ENCODE measurements around the gene OR52B2. TPM values are rescaled to one million over a fixed set of nuclear protein-coding genes. Genes with fewer than 3 reads are reported as not detected.
A peak's percentile ranks its signal among the peaks of the same experiment; 100 is the strongest.

OR52B2 gene
- total RNA-seq = not detected

DNA sequence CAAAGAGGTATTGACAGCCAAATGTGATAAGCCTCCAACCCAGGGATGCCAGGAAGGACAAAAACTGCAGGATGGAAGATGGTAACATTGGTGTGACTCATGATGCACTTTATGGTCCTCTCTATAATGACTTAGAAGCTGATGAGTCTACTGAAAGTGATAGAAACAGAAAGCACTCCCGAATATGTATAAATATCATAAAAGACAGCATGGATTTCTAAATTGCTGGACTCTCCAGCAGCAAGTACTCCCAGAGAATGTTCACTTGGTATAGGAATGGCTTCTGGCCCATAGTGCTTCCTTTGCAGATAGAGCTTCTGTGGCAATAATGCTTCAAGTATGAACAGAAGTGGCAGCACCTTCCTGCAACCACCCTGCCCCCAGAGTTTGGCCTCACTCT, at the start of gene OR52B2:
Gene OR52B2, minus strand, starts transcription at position 101 of the 400 bp plus-strand sequence. Its CDS starts 0 bp downstream, at position 101.
- Mint-ChIP-seq H3K27ac (no peak within 1 kb of the TSS), H3K36me3 (no peaks in the 10 kb centered on the region), H3K9me3 (peaks cover 0 to 4% of the 10 kb centered on the region in 2 donors)
- DNase-seq (ENCODE audit: low spot score in 2 of 2) = no peak
- ATAC-seq = no peak

DNA sequence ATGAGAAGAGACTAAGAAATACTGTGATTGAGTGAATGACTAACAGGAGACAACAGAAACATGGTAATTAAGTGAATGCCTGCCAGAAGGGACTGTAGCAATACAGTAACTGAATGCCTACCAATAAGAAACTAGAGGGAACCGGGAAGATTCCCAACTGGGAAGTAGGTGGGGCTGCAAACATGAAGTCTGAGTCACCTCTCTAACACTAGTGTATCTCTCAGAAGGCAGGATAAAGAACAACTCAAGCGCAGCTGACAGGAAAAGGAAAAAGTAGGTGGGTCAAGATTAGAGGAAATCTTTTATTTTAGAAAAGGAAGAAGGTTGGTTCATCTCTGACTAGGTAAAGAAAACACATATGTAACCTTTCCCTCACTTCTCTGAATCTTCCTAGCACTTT, 49.2 kb upstream of the OR52B2 start:
- no peaks in the 10 kb centered on the region for H3K9me3 Mint-ChIP-seq
- H3K27ac Mint-ChIP-seq = no peak overlapping the region
- DNase-seq (ENCODE audit: low spot score in 2 of 2) = no peak
- peaks cover 0 to 8% of the 10 kb centered on the region in 2 donors for H3K36me3 Mint-ChIP-seq
- ATAC-seq = no peak

DNA sequence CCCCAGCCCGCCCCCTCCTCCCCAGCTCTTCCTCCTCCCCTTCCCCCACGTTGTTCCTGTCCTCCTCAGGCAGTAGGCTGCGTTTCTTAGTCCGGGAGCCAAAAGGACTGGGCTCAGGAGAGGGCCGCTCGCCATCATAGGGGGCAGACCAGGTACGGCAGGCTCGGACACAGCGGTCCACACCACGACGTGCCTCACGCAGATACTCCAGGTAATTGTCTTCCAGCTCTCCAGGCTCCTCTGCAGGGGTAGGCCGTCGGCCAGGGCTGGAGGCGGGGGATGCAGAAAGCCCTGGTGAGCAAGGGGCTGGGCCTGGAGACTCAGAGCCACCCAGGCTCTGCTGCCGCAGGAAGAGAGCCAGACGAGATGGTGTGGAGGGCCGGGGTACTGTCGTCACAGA, 47.6 kb upstream of the OR52B2 start:
- ATAC-seq (no peak), DNase-seq (ENCODE audit: low spot score in 2 of 2) (no peak)
- H3K9me3 Mint-ChIP-seq = no peaks in the 10 kb centered on the region
- H3K27ac Mint-ChIP-seq = no peak overlapping the region
- peaks cover 0 to 8% of the 10 kb centered on the region in 2 donors for H3K36me3 Mint-ChIP-seq

DNA sequence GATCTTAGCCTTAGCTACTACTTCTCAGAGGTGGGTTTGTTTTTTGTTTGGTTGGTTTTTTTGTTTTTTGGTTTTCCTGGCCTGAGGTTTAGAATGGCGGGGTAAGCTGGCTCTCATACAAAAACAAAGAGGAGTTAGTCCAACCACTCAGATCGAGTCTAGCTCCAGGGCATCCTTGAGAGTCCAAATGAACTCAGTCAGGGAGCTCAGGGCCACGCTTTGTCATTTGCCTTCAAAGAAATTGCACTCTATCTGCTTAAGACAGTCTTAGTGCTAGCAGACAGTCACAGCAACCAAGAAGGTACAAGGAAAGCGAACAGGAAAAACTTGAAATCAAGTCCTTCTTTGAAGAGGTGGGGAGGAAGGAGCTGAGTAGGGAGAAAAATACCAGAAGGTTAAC, 46.4 kb upstream of the OR52B2 start:
- DNase-seq (ENCODE audit: low spot score in 2 of 2) (no peak), ATAC-seq (no peak)
- Mint-ChIP-seq H3K27ac (no peak overlapping the region), H3K9me3 (no peaks in the 10 kb centered on the region), H3K36me3 (peaks cover 0 to under 1% of the 10 kb centered on the region in 2 donors)

DNA sequence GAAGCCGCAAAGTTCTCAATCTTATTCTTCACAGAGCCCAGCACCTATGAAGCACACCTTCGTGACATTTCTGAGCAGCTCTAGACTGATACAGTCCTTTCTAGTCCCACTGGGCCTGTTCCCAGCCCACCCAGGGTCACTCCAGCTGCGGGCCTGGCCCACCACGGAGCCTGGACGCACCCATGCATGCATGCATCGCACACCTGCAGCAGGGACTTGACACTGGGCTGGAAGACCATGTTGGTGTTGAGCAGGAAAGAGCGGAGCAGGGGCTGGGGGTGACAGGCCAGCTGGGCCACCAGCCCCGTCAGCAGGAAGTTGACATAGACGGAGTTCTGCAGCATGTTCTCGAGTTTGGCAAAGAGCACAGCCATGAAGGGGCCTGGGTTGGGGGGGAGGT, 44.4 kb upstream of the OR52B2 start:
- no peak for DNase-seq (ENCODE audit: low spot score in 2 of 2)
- Mint-ChIP-seq H3K9me3 (no peaks in the 10 kb centered on the region), H3K36me3 (no peaks in the 10 kb centered on the region), H3K27ac (no peak overlapping the region)
- no peak for ATAC-seq

DNA sequence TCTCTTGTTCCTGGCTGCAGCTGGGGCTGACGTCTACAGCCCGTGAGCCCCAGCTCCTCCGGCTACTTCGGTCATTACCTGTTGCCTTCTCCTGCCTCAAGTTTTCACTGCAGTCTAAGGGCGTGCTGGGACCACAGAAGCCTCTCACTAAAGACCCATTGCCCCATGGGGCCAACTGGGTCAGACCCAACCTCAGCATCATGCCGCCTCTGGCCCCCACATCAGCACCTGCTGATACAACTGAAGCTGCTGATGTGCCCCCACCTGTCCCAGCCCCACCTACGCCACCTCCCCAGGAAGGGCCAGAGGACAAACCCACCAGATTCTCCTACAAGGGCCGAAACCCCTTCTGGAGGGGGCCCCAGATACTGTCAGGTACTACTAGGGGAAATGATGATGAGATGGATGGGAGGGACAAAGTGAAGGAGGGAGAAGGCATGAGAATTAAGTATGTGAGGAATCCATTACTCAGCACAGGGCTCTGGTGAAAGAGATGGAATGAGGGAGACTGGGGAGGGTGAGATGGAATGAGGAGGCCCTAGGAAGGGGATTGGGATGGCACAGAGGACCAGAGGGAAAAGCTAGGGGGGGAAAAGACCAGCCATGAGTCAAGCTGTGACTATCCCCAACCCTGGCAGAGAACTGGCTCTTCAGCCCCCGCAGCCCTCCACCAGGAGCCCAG, 40.3 kb upstream of the OR52B2 start:
- Mint-ChIP-seq H3K9me3 (no peaks in the 10 kb centered on the region), H3K27ac (no peak overlapping the region), H3K36me3 (peaks cover 0 to 3% of the 10 kb centered on the region in 2 donors)
- DNase-seq (ENCODE audit: low spot score in 2 of 2) (no peak), ATAC-seq (no peak)

DNA sequence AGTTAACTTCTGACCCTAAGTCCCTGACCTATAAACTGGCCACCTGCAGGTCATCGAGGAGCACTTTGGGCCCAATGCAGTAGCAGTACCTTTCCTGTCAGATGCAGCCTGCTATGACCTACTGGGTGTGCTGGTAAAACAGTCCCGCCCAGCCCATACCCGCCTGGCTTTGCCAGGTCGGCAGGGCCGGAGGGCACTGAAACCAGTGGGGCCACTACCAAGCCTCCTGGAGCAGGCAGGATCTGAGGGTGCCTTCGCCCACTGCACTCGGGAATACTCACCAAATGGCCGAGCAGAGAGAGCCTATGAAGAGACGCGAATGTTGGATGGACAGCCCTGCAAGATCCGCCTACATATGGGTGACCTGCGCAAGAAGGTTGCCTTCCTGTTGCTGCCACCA, 39.7 kb upstream of the OR52B2 start:
- H3K27ac Mint-ChIP-seq = no peak overlapping the region
- DNase-seq (ENCODE audit: low spot score in 2 of 2) (no peak), ATAC-seq (no peak)
- H3K9me3 Mint-ChIP-seq = no peaks in the 10 kb centered on the region
- H3K36me3 Mint-ChIP-seq = peaks cover 0 to 5% of the 10 kb centered on the region in 2 donors

DNA sequence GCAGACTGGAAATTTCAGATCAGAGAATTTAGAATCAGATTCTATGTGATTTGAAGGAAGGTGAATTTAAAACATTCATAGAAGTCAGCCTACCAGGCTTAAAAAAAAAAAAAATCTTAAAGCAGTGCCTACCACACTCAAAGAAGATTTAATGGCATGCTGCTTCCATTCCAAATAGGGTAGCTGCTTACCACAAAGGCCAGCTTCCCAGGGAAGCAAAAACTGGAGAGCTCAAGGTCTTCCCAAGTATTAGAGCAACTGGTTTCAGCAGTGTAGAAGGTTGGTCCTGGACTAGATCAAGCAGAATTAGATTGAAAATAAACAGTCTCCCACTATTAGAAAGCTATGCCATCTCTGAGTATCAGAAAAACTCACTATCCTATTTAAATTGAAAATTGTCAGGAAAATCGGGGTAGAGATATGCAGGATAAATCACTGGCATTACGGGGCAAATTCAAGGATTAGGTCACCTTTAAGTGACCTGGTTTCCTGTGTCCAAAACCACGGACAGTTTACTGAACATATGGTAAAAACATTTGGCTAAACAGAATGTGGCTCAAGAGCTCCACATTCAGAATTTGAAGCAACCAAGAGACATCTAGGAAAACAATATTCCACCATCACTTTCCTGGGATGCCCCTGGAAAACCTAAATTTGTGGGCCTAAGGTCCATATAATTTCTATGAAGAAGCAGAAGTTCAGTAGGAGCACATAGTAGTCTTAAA, 36.5 kb upstream of the OR52B2 start:
- no peak overlapping the region for H3K27ac Mint-ChIP-seq
- no peaks in the 10 kb centered on the region for H3K9me3 Mint-ChIP-seq
- ATAC-seq = no peak
- no peak for DNase-seq (ENCODE audit: low spot score in 2 of 2)
- peaks cover 0 to 5% of the 10 kb centered on the region in 2 donors for H3K36me3 Mint-ChIP-seq

DNA sequence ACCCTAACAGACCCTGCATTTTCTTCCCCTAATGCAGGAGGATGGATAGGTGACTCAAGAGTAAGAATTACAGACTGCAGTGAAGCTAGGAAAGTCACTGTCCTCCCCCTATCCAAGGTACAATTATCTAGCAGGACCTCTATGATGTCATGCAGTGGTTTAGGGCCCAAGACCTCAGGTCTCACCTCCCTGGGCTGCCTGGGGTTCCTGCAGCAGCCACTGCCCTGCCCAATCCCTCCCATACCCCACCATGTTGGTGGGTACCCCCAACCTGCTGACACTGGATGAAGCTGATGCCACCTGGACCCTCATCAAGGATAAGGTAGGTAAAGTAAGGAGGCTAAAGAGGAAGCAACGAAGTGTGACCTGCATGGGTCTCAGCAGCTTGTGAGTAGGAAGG, 35.2 kb upstream of the OR52B2 start, which contains the start of gene C11orf42:
Gene C11orf42, plus strand, starts transcription at position 192 of the 400 bp plus-strand sequence. Its CDS starts 59 bp downstream, at position 251.
- H3K36me3 Mint-ChIP-seq = peaks cover 0 to 5% of the 10 kb centered on the region in 2 donors
- no peak for ATAC-seq
- no peaks in the 10 kb centered on the region for H3K9me3 Mint-ChIP-seq
- peak within 1 kb of the TSS in 1 of 2 donors; percentile 8 for H3K27ac Mint-ChIP-seq
- DNase-seq (ENCODE audit: low spot score in 2 of 2) = no peak

DNA sequence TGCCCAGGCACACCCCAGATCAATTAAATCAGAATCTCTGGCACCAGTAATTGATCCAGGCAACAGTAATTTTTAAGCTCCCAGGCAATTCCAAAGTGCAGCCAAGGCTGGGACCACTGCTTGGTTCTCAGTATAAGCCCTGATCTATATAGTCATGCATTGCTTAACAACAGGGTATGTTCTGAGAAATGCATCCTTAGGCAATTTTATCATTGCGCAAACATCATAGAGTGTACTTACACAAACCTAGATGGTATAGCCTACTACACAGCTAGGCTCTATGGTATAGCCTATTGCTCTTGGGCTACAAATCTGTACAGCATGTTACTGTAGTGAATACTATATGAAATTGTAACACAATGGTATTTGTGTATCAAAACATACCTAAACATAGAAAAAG, 34.6 kb upstream of the OR52B2 start:
- H3K36me3 Mint-ChIP-seq = peaks cover 0 to 5% of the 10 kb centered on the region in 2 donors
- DNase-seq (ENCODE audit: low spot score in 2 of 2) (no peak), ATAC-seq (no peak)
- no peak overlapping the region for H3K27ac Mint-ChIP-seq
- no peaks in the 10 kb centered on the region for H3K9me3 Mint-ChIP-seq

DNA sequence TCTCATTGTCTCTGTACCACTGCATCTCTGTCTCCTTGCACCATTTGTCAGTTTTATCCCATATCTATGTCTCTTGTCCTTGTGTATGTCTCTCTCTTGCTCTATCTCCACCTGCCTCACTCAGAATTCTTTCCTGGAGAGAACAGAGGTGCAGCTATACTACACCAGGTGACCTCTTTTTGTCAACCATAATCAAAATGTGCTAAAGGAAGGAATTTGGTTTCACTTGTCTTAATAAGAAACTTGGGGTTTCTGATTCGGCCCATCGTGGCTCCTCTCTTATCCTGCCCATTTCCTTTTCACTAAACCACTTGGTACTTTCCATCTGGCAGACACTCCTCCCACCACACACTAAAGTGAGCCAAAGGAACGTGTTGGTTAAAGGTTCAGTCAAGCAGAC, 33.2 kb upstream of the OR52B2 start:
- Mint-ChIP-seq H3K9me3 (no peaks in the 10 kb centered on the region), H3K27ac (peak overlapping the region in 1 of 2 donors; percentile 8)
- no peak for DNase-seq (ENCODE audit: low spot score in 2 of 2)

DNA sequence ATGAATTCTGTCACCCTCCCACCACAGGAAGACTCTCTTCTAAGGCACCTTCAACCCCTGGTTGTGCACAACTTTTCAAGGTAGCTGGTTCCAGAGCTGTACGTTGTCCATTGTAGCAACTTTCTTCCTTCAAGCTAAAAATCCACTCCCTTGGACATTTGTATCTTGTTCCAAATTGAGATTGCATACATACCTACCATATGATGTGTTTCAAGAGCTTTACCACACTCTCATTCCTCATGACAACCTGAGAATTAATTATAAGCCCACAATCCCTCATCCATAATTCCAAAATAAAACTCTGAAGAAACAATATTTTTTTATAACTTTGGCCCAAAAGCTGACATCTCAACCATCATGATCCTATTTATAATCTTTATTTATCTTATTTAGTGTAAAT, 31.9 kb upstream of the OR52B2 start:
- no peak for ATAC-seq
- Mint-ChIP-seq H3K9me3 (no peaks in the 10 kb centered on the region), H3K36me3 (peaks cover 0 to 5% of the 10 kb centered on the region in 2 donors), H3K27ac (no peak overlapping the region)
- no peak for DNase-seq (ENCODE audit: low spot score in 2 of 2)

More for the DNA sequence above, 33.2 kb upstream of the OR52B2 start:
- peaks cover 0 to 5% of the 10 kb centered on the region in 2 donors for H3K36me3 Mint-ChIP-seq
- ATAC-seq = peak; percentile 47 to 63

DNA sequence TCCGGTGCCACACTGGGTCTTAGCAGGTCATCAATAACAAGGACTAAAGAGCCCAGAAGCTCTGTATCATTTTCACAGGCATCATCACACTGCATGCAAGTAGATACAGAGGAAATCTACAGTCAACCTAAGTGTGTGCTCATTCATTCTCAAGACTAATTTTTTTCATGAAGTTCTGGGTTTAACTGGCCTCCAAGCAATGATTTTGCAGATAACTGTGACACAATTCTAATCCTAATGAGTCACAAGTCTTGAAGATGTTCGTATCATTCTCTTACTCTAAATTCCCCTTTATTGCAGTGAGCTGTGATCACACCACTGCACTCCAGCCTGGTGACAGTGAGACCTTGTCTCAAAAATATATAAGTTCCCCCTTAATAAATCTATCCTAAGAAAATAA, 31.4 kb upstream of the OR52B2 start:
- no peak for DNase-seq (ENCODE audit: low spot score in 2 of 2)
- peak; percentile 49 to 69 for ATAC-seq
- H3K9me3 Mint-ChIP-seq = peaks cover 0 to under 1% of the 10 kb centered on the region in 2 donors
- H3K27ac Mint-ChIP-seq = no peak overlapping the region
- peaks cover 0 to 5% of the 10 kb centered on the region in 2 donors for H3K36me3 Mint-ChIP-seq

DNA sequence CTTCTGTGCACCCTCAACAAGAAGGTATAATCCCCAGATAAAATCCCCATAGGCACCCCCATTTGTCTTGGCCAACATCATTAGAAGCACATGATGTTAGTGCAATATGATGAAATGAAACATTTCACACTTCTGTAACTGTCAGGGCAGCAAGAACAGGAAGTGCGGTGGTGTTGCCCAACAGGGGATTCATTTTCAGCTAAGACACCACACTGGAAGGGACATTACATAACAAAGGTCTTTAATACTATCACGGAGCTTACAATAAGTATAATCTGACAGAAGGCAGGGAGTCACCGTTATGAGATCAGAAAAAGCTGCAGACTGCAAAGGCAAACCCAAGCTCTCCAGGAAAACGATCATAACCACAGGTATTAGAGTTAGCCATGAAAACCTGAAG, 30.8 kb upstream of the OR52B2 start:
- ATAC-seq (no peak), DNase-seq (ENCODE audit: low spot score in 2 of 2) (no peak)
- Mint-ChIP-seq H3K36me3 (peaks cover 0 to 5% of the 10 kb centered on the region in 2 donors), H3K9me3 (peaks cover 0 to 6% of the 10 kb centered on the region in 2 donors), H3K27ac (no peak overlapping the region)

DNA sequence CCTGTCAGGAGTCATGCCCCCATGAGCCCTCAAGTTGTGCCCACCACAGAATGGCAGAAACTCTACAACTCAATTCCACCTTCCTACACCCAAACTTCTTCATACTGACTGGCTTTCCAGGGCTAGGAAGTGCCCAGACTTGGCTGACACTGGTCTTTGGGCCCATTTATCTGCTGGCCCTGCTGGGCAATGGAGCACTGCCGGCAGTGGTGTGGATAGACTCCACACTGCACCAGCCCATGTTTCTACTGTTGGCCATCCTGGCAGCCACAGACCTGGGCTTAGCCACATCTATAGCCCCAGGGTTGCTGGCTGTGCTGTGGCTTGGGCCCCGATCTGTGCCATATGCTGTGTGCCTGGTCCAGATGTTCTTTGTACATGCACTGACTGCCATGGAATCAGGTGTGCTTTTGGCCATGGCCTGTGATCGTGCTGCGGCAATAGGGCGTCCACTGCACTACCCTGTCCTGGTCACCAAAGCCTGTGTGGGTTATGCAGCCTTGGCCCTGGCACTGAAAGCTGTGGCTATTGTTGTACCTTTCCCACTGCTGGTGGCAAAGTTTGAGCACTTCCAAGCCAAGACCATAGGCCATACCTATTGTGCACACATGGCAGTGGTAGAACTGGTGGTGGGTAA, 29.2 kb upstream of the OR52B2 start, which contains the start of gene OR52W1:
Gene OR52W1, plus strand, starts transcription at position 51 of the 637 bp plus-strand sequence. Its CDS starts 0 bp downstream, at position 51.
- no peak for DNase-seq (ENCODE audit: low spot score in 2 of 2)
- Mint-ChIP-seq H3K27ac (peak within 1 kb of the TSS; percentile 2 to 18), H3K9me3 (peaks cover 0 to 6% of the 10 kb centered on the region in 2 donors), H3K36me3 (no peaks in the 10 kb centered on the region)
- ATAC-seq = no peak

DNA sequence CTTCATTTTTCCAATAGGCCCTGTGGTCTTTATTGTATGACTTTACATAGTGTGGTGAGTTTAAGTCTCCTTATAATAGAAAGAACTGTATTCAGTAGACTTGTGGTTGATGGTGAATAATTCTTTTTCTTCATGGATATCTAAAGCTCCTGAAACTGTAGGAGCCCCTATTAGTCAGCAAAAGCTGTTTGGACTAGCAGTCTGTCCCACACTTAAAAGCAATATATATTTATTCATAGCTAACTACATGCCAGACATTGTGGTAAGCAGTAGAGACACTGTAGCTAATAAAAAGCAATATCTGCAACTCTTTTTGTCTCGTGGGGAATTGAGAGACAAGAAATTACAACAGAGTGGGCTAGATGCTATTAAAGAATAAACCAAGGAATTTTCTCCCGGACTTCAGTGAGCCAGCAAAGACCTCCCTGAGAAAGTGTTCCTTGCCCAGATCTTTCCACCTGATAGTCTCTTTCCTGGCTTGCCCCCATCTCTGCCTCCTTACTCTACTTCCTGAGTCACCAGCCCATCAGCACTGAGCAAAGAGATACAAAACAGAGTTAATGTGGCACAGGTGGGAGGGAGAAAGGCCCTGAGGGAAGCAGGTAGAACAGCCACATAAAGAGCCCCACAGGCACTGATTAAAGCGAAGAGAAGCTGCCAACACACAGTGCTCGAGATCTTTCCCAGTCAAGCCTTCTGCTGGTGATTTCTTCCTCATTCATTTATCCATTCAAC, 27.5 kb upstream of the OR52B2 start:
- Mint-ChIP-seq H3K27ac (peak overlapping the region in 1 of 2 donors; percentile 56), H3K9me3 (peaks cover 0 to 6% of the 10 kb centered on the region in 2 donors), H3K36me3 (no peaks in the 10 kb centered on the region)
- no peak for DNase-seq (ENCODE audit: low spot score in 2 of 2)
- ATAC-seq = no peak

All from activated naive CD4-positive, alpha-beta T cell treated with anti-CD3 and anti-CD28 coated beads, Interleukin-2, amount 50 U/mL, for 72 hours (primary cell).